ENCODE results near the gene WNT9A. TPM values are rescaled to one million over a fixed set of nuclear protein-coding genes. Genes with fewer than 3 reads are reported as not detected.
A peak's percentile ranks its signal among the peaks of the same experiment; 100 is the strongest.

WNT9A gene
- total RNA-seq, 1 experiment from 2014 or later: 0.24 TPM

DNA sequence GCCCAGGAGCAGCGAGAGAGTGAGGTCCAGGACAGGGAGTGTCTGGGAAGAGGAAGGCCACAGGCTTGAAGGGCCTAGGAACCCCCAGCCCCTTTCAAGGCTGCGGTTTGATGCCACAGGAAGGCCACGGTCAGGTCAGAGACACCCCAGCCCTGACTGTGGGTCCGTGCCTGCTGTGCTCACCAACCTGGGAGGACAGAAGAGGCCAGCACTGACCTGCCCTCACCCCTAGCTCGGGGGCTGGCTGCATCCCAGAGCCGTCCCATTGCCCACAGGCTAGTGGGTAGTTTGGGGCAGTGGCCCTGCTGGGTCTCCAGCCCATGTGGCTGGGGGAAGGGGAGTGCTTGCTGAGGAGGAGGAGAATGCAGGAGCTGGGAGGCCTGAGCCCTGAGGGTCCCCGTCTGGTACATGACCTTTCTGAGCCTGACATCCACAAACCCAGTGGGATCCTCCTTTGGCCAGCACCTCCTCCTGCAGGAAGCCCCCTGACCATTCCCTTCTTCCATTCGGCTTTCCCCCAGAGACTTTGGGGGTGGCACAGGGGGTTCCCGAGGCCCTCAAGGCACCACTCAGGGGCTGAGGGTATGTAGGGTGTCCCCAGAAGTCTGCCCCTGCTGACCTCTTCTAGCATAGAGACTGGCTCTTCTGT lies 54.3 kb downstream of the WNT9A start:
- no TSS peak for BruUV-seq (replicated peaks)
- no peaks in the 10 kb centered on the region for H3K4me1 Mint-ChIP-seq (ENCODE audit: low read depth, unreplicated experiment)
- TF ChIP-seq, protein P1, sequence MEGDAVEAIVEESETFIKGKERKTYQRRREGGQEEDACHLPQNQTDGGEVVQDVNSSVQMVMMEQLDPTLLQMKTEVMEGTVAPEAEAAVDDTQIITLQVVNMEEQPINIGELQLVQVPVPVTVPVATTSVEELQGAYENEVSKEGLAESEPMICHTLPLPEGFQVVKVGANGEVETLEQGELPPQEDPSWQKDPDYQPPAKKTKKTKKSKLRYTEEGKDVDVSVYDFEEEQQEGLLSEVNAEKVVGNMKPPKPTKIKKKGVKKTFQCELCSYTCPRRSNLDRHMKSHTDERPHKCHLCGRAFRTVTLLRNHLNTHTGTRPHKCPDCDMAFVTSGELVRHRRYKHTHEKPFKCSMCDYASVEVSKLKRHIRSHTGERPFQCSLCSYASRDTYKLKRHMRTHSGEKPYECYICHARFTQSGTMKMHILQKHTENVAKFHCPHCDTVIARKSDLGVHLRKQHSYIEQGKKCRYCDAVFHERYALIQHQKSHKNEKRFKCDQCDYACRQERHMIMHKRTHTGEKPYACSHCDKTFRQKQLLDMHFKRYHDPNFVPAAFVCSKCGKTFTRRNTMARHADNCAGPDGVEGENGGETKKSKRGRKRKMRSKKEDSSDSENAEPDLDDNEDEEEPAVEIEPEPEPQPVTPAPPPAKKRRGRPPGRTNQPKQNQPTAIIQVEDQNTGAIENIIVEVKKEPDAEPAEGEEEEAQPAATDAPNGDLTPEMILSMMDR (IDR thresholded peaks at IDR 0.05; ENCODE audit: unreplicated experiment): no peak
- no peaks in the 10 kb centered on the region for H3K36me3 Mint-ChIP-seq (ENCODE audit: insufficient read depth, unreplicated experiment)
- CTCF ChIA-PET: no interaction called here
- peak; percentile 4 for DNase-seq
- intact Hi-C loops (cut with micrococcal nuclease; ENCODE audit: unreplicated experiment): no loop called here
- H3K9me3 Mint-ChIP-seq (ENCODE audit: low read depth, unreplicated experiment): no peaks in the 10 kb centered on the region
- H3K4me3 Mint-ChIP-seq (ENCODE audit: low read depth, unreplicated experiment): no peak overlapping the region
- no peak overlapping the region for H3K27ac Mint-ChIP-seq (ENCODE audit: unreplicated experiment)
- peaks cover 22% of the 10 kb centered on the region for H3K27me3 Mint-ChIP-seq (ENCODE audit: unreplicated experiment)

DNA sequence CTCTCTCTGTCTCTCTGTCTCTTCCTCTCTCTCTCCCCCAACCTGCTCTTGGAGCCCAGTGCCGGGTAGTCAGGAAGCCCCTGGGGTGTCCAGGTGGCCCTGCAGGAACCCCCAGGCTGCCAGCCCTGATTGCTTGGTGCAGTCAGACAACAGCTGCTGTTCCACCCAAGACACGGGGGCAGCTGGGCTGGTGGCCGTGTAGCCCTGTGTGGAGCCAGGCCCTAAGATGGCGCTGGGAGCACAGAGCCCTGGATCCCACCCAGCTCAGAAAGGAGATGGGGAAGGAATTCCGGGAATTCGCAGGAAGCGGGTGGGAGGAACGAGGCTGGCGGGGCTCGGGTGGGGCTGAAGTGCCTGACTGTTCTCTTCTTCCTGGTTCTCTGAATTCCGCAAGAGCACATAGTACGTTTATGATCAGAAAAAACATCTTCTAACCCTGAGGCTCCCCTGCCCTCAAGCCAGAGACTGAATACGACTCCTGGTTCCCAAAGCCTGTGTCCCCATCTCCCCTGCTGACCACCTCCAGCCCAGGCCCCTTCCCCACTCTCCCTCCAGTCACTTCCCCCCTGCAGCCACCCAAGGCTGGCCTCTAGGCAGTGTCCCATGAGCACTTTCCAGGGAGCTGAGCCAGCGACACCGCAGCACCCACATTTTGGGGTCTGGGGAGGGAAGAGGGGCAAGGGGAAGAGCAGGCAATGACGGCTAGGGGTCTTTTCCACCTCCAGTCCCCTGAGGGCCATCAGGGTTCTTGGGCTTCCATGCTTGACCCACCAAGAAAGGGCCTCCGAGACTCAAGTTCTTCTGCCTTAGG lies 55.0 kb downstream of the WNT9A start:
- Mint-ChIP-seq H3K4me3 (ENCODE audit: low read depth, unreplicated experiment) (no peak overlapping the region), H3K27me3 (ENCODE audit: unreplicated experiment) (peaks cover 15% of the 10 kb centered on the region), H3K9me3 (ENCODE audit: low read depth, unreplicated experiment) (no peaks in the 10 kb centered on the region), H3K4me1 (ENCODE audit: low read depth, unreplicated experiment) (no peaks in the 10 kb centered on the region), H3K27ac (ENCODE audit: unreplicated experiment) (no peak overlapping the region), H3K36me3 (ENCODE audit: insufficient read depth, unreplicated experiment) (no peaks in the 10 kb centered on the region)
- intact Hi-C loops (cut with micrococcal nuclease; ENCODE audit: unreplicated experiment): no loop called here
- TF ChIP-seq, protein P1 (IDR thresholded peaks at IDR 0.05; ENCODE audit: unreplicated experiment): no peak
- no TSS peak for BruUV-seq (replicated peaks)
- DNase-seq: no peak
- CTCF ChIA-PET: no interaction called here

DNA sequence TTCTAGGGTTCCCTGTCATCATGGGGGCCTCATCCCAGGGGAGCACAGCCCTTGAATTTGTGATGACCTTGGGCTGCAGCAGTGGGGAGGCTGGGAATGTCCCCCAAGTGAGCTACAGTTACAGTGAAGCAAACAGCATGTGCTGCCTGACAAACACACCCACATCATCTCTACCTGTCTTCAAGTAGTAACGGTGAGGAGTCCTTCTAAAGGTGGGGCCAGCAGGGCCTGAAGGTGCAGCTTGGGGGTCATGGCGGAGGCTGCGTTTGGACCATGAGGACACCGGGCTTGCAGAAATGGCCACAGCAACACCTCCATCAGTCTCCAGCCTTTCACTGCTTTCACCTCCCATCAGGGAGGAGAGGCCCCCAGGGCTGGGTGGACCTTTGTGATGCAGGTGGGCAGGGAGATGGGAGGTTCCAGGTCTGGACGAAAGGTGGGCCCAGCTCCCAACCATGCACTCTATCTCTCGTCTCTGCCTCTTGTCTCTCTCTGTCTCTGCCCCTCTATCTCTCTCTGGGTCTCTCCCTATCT lies 55.7 kb downstream of the WNT9A start:
- Mint-ChIP-seq H3K36me3 (ENCODE audit: insufficient read depth, unreplicated experiment) (no peaks in the 10 kb centered on the region), H3K4me1 (ENCODE audit: low read depth, unreplicated experiment) (no peaks in the 10 kb centered on the region), H3K4me3 (ENCODE audit: low read depth, unreplicated experiment) (no peak overlapping the region), H3K27ac (ENCODE audit: unreplicated experiment) (no peak overlapping the region), H3K9me3 (ENCODE audit: low read depth, unreplicated experiment) (no peaks in the 10 kb centered on the region), H3K27me3 (ENCODE audit: unreplicated experiment) (peaks cover 10% of the 10 kb centered on the region)
- BruUV-seq (replicated peaks): no TSS peak
- CTCF ChIA-PET: no interaction called here
- DNase-seq: no peak
- TF ChIP-seq, protein P1 (IDR thresholded peaks at IDR 0.05; ENCODE audit: unreplicated experiment): no peak
- intact Hi-C loops (cut with micrococcal nuclease; ENCODE audit: unreplicated experiment): no loop called here

DNA sequence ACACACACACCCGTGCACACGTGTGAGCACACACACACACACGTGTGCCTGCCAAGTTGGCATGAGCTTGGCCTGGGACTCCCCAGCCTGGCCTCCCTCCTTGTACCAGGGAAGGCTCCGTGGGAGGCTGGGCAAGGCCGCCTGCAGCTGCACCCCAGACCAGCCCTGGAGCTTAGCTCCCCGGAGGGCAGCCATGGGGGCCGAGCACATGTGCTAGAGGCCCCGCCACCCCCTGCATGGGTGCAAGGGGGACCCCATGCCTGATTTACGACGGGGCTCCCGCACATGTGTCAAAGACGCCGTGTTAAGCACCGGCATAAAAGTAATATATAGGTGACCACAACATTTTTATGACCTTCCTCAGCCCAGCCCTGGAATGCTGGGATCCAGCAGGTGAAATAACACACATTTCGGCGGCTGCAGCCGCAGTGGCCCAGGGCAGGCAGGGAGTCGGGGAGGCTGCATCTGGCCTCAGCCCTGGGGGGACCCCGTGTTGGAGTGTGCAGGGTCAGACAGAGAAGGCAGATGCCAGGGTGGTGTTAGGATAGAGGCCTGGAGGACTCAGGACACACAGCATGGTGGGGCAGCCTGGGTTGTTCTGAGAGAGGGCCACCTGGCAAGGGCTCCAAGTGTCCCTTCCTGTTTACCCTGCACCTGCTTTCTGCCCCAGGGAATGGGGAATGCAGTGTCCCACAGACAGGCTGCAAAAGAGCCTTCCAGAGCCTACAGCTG lies 56.3 kb downstream of the WNT9A start:
- DNase-seq: no peak
- TF ChIP-seq, protein P1 (IDR thresholded peaks at IDR 0.05; ENCODE audit: unreplicated experiment): no peak
- no peaks in the 10 kb centered on the region for H3K36me3 Mint-ChIP-seq (ENCODE audit: insufficient read depth, unreplicated experiment)
- no peak overlapping the region for H3K27ac Mint-ChIP-seq (ENCODE audit: unreplicated experiment)
- no peaks in the 10 kb centered on the region for H3K4me1 Mint-ChIP-seq (ENCODE audit: low read depth, unreplicated experiment)
- H3K9me3 Mint-ChIP-seq (ENCODE audit: low read depth, unreplicated experiment): no peaks in the 10 kb centered on the region
- no TSS peak for BruUV-seq (replicated peaks)
- peaks cover 10% of the 10 kb centered on the region for H3K27me3 Mint-ChIP-seq (ENCODE audit: unreplicated experiment)
- H3K4me3 Mint-ChIP-seq (ENCODE audit: low read depth, unreplicated experiment): no peak overlapping the region
- CTCF ChIA-PET: no interaction called here
- intact Hi-C loops (cut with micrococcal nuclease; ENCODE audit: unreplicated experiment): no loop called here
